HuH-7 (cell line): Measurements from ENCODE around the gene RREB1.

Experiments used
- DNase-seq: peaks from one replicate; pipeline ENCODE4 v3.0.0; 2011; ENCODE audit warnings: low spot score

RREB1 gene

DNA sequence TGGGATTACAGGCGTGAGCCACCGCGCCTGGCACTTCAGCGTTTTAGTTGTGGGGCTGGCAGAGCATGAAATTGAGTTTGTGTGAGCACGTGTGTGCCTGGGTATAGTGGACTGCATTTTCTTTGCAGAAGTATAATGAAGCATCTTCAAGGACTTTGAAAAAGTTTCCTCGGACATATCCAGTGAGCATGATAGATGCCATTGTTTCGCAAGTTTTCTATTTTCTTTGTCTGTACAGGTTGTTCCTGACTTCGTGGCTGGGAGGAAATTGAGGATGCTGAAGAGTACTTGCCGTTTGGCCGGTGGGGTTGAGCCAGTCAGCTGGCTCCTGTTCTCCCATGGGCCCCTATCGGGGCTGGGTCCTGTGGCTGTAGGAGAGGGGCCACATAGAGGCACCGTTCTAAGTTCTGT lies 55.9 kb downstream of the RREB1 start:
- no peak for DNase-seq

DNA sequence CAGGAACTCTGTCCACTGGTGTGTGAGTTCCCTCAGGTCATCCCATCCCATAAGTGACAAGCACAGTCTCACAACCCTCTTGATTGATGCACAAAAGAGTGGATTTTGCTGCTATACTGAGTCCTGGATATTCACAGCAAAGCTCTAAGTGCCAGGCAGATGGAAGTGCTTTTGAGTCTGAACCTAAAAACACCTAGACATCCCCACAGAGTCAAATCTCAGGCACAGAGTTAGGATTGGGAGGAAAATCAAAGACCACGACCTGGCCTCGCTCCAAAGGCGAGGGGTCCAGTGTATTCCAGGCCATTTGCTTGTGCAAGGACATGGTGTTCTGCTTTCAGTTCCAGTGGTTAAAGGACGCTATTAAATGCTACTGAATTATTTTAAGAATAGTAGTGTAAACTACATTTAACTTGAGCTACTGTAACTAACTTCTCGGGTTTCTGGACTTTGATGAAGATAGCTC lies 56.8 kb downstream of the RREB1 start:
- DNase-seq = no peak

DNA sequence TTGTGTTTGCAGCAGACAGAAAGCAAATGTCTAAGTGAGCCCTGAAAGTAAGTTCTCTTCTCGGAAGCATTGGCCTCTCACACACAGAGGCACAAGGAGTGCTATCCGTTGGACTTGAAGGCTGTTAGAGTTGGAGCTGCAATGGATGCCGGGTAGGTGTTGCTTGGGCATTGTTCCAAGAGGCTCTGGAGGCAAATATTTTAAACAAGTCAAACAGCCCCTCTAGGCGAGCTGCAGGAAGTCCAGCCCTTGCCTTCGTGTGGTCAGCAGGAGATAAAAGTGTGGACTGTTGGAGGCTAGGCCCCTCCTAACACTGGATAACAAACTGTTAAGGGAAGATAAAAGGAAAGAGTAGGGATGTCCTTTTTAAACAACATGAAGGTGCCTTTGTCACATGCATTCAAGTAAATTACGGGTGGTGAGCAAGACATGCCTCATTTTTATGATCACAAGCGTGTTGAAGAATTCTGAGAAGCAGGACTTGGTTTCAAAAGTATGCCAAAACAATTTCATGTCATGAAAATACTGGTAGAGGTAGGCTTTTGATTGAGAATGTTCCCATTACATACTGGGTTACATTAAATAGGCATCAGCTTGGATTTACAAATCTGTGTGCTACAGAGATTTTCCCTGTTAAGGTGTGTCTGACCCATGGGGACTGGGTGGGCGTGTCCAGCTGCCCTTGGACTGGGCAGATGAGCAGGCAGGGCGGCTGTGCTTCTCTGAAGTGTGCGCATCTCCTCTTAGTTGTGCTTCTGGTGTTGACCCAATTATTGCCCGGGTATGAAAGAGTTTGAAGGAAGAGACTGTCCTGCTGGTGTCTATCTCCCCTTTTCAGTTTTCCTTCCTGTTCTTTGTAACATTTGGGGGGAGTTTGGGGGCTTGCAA lies 57.5 kb downstream of the RREB1 start:
- DNase-seq = no peak

DNA sequence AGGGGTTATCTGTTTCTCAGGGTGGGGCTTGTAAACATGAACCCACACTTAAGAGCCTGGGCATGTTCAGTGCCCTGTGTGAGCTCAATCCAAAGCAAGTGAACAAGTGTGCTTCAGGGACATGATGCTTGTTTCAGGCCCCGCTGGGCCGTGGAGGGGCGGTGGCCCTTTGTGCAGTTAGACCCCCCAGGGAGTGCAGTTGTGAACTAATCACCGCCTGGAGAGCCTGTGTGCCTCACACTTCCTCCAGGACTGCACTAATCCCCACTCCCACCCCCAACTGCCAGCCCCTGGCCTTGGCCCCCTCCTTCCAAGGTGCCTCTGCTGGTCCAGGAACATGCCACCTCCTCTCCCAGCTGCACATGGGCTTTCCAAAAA lies 58.1 kb downstream of the RREB1 start:
- DNase-seq = no peak

DNA sequence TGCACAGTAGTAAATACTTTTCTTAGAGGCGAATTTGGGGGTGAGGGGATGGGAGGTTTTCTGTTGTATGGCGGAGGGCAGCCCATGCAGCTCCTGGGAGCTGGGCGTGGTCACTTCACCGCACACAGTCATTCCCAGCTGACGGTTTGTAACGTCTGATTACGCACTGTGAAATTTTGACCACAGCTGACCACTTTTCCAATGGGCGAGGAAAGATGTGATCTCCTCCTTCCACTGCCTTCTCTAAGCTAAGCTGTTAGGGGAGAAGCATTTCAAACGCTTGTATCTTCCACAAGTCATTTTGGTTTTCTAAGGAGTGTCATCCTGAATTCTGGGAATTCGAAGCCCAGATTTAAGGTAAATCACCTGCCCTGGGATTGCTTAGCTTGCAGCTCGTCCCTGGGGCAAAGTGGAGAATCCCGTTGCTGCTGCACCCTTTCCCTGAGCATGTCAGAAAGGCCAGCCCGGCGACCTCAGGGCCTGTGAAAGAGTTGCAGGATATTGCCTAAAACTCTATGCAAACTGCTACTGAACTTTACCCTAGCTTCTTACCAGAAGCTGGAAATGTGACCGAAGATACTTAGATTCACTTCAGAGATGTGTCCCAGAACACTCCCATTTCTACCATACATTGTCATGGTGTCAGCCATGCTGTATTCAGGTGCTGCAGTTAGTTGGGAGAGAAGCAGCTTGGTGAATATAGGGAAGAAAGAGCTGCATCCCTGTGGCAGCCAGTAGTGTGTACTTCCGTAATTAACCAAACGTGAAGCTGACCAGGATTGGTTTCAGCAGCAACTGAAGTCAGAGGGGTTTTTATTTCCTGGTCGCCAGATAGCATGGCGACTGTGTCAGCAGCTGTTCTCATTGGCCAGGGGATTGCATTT lies 58.9 kb downstream of the RREB1 start:
- no peak for DNase-seq

DNA sequence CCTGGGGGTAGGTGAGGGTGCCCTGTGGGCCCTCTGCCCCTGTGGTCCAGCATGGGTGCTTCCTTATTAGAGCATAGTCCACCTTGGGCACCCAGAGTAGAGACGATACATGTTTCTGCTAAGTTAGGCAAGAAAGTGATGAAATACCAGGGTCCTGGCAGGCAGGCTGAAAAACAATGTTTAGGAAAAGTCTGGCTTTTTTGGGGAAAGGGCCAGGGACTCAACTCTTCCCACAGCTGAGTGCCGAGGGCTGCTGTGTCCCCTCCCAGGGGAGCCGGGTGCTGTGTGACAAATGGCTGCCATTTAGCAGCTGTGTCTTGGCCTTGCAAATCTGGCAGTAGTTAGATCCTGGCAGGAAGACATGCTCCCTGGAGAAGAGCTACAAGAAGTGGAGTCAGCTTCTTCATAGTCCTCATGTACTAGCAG lies 61.5 kb downstream of the RREB1 start:
- DNase-seq = no peak

DNA sequence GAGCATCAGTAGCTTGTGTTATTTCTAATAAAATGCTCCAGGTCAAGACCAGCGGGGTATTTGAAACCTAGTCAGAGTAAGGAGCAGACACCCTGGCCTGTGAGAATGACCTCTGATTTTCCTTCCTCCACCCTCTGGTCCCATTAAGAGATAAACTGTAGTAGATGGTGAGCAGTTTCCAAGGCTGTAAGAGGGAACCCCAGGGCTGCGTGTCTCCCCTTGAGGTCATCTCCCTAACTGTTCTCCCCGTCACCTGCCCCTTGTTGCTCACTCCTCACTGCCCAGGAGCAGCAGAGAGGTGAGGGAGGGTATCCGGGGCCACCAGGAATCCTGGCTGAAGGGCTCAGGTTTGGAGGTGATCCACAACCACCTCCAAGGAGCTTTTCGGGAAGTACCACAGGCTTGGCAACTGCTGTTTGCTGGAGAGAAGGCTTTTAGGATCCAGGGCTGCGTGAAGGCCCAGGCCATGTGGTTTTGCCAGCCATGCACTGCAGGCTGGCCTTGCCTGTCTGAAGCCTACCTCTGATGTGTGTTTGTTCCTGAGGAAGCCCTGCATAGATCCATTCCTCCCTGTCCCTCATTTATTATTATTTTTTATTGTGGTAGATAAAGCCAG lies 62.5 kb downstream of the RREB1 start:
- no peak for DNase-seq

DNA sequence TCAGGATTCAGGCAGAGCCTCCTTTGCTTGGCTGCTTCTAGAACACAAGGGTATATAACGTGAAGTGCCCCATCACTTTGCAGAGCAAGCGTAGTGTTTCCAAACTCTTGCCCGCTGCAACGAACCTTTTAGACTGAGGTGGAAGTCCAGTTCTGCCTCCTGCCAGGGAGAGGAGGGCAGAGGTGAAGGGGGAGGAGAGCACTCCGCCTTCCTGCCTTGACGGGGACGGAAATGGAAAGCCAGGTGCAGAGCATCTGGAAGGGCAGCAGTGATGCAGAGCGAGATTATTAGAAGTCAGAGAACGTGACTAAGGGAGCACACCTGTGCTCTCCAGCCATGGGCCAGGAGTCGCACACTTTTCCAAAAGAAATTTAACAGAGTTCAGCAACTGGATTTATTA lies 63.4 kb downstream of the RREB1 start:
- DNase-seq = no peak

DNA sequence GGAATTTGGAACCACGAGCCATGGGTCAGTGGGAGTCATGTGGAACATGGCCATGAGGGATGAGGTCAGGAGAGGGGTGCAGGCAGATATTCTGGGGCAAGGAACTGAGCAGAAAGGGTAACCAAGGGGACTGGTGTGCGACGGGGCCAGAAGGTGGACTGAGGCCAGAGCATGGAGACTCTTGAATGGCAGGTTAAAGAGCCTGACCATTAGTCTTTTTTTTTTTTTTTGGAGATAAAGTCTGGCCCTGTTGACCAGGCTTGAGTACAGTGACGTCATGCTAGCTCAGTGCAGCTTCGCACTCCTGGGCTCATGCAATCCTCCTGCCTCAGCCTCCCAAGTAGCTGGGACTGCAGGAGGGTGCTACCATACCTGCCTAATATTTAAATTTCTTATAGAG lies 64.0 kb downstream of the RREB1 start:
- no peak for DNase-seq

DNA sequence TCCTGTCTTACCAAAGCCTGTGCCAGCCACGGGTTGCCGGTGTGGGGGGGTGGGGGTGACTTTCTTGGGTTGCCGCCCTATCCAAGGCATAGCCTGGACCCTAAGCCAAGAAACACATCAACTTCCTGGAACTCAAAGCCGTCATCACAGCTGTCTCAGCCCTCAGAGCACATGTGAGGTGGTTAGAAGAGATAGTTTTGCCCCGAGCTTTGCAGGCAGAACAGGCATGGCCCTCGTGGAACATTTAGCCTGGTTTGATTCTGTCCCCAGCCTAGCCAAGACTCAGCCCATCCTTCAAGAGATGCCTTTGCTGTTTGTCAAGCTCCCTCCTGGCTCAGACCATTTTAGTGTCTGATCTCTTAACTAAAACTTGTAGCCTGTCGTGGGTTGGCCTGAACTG lies 64.9 kb downstream of the RREB1 start:
- no peak for DNase-seq

DNA sequence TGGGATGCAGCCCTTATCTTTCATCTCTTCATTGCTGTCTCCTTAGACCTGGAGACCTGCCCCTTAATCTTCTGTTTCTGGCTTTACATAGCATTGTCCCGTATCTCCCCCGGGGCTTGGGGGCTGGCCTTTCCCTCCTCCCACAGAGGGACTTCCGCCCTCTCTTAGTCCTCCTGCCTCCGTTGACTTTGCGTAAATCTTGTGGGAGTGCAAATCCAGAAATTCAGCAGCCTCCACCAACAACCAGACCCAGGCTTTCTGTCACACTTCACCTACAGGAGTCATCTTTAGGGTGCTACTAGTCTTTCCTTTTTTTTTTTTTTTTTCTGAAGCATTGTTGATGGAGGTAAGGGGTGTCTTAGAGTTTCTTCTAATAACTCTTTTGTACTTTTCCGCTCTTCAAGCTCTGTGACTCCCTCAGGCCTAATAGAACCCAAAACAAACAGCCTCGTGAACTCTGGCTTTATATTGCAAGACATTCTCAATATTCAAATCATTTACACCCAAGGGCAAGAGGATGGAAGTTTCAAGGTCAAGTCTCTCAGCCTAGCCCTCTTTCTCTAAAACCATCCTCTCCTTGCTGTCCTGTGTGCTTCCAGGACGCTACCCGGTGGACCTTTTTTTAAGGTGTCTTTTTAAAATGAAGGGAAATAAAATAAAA lies 66.2 kb downstream of the RREB1 start:
- no peak for DNase-seq

DNA sequence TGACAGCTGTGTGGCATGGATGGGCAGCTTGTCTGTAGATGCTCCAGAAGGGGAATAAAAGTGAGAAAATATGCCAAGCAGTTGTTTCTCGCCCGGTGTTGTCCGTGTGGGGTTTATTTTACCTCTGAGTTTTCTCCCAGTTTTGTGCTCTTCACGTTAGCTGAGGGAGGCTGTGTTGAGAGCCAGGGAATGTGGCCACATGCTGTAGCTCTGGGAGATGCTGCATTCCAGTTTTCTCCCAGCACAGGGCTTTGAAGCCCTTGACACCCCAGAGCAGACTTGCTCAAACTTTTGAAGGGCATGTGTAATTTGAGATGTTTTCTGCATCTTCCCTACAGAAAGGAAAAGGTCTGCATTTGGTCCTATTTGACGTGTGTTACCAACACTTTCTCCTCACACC lies 67.7 kb downstream of the RREB1 start:
- no peak for DNase-seq

DNA sequence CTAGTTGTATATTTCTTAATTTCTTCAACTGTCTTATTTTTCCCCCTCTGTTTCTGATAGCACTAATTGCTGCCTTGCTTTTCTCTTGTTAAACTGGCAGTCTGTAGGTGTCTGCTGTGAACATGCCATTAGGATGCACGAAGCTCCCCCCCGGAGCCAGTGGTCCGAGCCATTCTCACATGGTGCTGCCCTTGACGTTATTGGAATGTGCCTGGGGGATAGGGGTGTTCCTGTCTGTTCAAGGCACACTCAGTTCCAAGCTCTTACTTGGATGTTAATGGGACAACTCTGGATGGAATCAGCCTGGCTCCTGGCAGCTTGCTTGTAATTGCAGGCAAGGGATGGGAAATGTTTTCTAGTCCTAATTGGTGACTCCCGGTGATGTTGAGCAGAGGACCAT lies 68.4 kb downstream of the RREB1 start:
- DNase-seq = no peak

DNA sequence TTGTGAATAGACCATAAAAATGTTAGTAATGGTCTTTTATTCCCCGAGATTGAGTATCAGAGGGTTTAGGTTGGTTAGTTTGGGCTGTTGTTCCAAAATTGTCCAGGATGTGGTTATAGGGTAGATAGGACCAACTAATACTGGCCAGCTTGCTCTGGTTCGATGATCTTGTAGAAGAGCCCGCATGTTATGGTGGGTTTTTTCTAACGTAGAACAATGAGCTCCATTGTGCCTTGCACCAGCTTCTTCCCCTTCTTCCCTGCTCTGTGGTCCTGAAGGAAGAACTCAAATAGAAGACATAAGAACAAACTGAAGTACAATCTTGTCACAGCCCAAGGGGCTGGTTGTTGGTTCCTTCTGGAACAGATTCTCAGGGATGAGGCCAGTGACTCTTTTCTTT lies 70.5 kb downstream of the RREB1 start:
- DNase-seq = no peak

DNA sequence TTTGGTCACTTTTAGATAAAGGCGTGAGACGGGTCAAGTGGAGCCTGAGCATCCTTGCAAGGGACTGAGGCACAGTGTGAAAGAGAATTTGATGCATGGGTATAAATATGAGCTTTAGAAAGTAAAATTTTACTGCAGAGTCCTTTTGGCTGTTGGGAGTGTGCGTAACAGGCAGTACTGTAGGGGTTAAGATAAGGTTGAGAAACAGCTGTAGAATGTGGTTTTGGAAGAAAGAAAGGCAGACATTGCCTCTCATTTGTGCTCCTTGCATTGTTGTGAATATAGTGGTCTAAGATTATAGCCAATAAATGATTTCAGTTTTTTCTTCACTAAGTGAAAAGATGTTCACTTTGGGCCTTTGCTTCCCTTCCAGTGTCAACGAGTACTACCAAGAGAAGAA lies 73.0 kb downstream of the RREB1 start:
- DNase-seq = no peak

DNA sequence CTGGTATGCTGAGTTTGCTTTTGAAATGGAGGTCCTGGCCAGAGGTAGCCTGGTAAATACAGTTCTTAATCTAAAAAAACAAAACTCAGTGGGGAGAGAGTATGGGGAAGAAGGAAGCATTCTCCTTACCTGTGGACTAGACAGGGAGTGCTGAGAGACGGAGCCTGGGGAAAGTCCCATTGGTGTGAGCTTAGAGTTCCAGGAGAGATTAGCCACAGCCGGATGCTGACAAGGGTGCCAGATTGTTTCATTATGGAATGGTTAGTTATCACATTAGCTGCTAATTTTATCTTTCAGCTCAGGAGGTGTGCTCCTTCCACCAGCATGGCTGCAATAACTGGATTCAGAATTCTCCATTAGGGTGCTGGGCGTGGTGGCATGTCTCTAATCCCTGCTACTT lies 75.9 kb downstream of the RREB1 start:
- no peak for DNase-seq

DNA sequence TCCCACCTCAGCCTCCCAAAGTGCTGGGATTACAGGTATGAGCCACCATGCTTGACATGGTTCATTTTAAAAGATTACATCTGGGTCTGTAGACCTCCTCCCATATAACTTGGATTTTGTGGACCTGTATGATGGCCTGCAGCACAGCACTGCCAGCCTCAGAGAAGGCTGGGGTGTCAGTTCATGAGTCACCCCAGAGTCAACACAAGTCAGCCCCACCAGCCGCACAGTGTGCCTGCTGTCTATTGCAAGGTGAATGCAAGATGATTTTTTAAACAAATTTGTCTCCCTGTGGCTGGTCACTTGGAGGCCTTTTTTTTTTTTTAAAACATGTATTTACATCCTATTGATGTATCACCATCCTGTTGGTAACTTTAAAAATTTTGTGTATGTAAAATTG lies 76.7 kb downstream of the RREB1 start:
- no peak for DNase-seq

DNA sequence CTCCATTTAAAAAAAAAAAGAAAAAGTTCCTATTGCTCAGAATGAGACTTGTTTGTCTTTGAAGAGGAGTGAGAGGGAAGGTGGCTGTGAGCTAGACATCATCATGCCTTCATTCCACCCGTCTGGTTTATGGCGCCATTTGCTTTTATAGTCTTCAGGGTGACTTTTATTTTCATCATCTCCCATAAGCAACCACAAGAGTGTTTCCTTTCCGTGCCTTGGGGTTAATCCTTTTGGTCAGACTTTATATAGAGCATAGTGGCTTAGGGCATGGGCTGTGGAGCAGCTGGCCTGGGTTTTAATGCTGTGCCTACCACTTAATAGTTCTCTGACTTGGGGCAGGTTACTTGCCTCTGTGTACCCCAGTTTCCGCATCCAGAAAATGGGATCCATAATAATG lies 77.8 kb downstream of the RREB1 start:
- DNase-seq = no peak

DNA sequence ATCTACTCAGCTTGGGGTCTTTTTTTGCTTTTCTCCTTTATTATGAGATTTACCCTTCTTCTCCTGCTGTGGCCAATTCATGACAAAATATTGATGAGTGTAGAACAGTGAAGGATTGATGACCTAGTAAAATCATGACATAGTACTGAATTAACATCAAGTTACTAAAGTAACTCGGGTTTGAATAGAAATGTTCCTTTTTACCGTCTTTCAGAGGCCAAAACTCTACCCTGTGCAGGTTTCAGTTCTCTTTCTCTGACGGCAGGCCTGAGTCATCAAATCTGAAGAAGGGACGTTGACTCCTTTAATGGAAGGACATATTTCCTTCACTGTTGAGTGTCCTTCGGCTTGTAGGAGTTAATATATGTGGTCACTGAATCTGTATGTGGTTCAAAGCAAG lies 80.7 kb downstream of the RREB1 start:
- no peak for DNase-seq

DNA sequence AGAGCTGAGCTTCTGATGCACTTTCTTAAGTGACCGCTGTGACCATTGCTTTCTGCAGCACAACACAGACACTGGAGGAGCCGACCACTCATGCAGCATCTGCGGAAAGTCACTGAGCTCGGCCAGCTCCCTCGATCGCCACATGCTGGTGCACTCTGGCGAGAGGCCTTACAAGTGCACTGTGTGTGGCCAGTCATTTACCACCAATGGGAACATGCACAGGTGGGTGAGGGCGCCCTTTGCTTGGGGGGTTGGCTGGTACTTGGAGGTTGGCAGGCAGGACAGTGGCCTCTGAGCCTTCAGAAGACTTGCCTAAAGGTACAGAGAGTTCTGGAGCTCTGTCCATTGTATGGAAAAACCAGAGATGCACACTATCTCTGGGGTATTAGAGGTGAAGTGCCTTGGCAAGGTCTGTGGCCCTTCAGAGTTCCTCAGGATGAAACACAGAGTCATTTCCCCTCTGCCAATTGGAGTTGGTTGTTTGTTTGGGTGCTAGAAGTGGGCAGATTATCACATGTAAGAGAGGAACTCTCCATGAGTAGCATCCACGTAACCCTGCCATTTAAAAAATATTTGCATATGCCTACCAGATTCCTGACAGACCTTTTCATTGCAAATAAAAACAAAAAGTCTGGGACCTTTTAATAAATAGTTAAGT lies 81.5 kb downstream of the RREB1 start:
- no peak for DNase-seq

DNA sequence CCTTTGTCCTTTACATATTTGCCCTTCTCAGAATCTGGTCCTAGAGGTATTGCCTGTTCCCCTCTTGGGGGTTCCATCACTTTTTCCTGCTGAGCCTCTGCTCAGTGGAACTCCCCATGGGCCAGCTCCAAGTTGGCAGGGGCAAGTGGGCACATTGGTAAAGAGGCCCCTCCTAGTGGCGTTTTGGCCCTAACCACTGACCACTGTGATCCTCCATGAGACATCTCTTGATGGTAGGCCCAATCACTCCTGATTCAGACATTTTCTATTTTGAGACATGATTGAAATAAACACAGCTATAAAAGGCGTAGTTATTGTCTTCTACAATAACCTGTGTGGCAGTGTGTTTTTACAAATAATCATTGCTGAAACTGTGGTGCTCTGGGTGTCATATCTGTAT lies 83.0 kb downstream of the RREB1 start:
- DNase-seq = no peak

DNA sequence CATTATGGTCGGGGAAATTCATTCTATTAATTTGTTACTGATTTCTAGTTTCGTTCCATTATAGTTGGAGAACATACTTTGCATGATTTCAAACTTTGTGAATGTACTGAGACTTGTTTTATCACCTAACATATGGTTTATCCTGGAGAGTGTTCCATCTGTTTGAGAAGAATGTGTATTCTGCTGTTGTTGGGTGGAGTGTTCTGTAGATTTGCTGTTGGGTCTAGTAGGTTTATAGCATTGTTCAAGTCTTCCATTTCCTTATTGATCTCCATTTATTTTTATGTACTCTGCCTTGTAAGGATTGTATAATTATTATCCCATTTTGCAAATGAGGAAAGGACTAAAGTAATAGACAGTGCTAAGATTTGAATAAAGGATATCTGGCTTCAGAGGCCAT lies 85.4 kb downstream of the RREB1 start:
- DNase-seq = no peak
